Stimulated activated CD4-positive, alpha-beta T cell treated with anti-CD3 and anti-CD28 coated beads, Interleukin-1b, Interleukin-23, amount 100 ng/mL, for 24 hours (primary cell): Measurements from ENCODE around the gene PTPRM.

Experiments used
- DNase-seq, 4 experiments: peaks; one replicate each; pipeline ENCODE4 v3.0.0-alpha.2; 2020; ENCODE audit warnings: low read depth in 4 of 4, low spot score in 1 of 4

Gene PTPRM

GRCh38 chr18:8300751-8301410 lies 733.8 kb downstream of the PTPRM start:
- no peak for DNase-seq

DNA sequence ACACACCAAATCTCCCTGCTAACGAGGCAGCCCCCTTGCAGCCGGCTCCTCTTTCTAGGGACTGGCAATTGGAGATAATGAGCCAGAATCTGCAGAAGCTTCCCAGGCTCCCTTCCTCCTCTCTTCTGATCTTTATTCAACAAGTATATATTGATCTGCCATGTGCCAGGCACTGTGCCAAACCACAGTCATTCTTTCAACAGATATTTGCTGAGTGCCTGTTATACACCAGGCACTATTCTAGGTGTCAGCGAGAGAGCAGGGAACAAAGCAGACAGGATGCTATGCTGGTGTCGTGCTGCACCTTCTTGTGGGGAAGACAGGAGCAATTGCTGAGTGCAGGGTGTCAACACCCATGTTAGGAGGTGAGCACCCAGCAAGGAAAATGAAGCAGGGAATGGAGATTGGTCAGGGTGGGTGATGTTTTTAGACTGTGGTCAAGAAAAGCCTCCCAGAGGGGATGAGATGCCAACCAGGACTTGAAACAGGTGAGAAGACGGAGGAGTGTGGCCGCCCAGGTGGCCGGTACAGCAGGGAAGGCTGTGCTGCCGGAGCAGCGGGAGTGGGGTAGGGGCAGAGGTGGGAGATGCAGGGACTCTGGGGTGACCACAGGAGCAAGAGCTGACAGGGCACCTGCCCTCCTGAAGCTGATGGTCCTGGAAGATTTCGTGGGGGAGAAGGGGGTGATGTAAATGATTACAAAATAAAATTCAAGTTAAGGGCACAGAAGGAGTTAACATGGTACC lies 734.5 kb downstream of the PTPRM start:
- DNase-seq: no peak

DNA sequence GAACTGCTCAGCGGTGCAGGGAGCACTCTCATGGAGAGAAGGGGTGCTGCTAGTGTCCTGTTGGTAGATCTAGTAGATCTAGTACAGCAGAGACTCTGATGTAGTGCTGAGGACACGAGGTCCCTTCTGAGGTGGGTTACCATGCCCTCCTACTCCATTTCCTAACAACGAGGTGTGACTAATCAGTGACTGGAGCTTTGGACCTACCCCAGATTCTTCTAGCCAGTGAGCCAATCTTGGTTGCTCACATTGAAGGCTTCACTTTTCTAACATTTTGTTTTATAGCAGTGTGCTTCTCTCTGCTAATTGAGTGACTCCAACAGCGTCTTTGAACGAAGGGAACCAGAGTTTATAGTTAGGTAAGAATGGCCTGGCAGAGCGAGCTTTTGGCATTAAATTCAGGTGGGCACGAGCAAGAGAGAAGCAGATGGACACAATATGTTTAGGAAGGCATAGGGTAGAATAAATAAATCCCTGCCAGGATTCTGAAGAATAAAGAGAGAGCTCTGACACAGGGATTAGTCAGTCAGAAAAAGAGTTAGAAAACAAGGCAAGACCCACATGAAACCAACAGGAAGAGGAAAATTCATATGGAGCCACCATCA lies 736.1 kb downstream of the PTPRM start:
- no peak for DNase-seq

DNA sequence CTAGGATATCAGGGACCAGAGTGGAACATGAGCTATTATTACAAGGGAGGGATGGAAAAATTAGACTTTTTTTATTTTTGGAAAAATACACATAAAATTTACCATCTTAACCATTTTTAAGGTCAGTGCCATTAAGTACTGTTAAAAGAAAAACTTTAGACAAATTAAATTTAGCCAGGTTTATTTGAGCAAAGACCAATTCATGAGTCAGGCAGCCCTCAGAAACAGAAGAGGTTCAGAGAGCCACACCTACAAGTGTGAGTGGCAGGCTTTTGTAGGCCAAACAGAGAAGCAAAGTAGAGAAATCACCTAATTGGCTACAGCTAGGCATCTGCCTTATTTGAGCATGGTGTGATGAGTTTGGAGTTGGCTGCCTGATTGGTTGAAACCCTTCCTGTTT lies 740.8 kb downstream of the PTPRM start:
- no peak for DNase-seq

GRCh38 chr18:8313043-8313442 lies 745.9 kb downstream of the PTPRM start:
- DNase-seq: no peak

DNA sequence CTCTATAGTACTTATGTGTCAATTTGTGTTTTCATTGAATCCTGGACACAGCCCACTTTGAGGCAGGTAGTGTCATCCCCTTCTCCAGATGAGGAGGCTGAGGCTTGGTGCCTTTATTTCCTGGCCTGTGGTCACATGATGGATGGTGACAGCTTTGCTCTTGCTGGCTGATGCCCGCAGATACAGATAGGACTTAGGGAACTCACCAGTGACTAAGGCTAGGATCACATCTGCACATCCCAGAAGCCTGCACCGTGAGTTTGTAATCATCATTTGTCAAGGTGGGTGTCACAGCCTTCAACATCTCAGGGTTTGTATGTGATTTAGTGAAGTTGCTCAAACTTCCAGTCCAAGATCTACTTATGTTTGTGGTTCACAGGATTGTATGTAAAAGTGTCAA lies 747.0 kb downstream of the PTPRM start:
- no peak for DNase-seq

DNA sequence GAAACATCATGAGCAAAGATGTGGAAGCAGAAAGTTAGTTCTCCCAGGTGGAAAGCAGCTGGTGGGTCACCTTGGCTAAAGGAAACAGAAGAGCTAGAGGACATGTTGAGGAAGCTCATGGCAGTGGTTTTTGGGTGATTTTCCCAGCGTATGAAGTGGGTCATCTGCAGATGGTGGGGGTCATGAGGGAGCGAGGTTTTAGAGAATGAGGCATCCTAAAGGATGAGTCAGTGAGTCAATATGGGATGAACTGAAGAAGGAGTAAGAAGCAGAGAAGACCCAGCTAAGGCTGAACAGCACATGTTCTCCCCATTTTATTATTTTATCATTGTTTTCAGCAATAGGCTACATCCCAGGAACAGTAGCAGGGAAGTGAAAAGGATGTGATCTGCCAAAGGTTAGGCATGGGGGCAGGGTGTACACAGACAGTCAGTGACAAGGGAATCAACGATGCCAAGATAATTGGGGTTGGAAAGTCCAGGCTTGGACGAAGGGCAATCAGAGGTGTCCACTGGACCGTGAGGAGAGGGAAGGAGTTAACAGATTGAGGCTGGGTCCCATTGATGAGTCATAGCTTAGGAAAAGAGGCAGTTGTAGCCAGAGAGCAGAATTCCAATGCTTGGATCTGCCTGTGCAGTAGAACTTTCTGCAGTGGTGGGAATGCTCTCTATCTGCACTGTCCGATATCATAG lies 752.8 kb downstream of the PTPRM start:
- no peak for DNase-seq

DNA sequence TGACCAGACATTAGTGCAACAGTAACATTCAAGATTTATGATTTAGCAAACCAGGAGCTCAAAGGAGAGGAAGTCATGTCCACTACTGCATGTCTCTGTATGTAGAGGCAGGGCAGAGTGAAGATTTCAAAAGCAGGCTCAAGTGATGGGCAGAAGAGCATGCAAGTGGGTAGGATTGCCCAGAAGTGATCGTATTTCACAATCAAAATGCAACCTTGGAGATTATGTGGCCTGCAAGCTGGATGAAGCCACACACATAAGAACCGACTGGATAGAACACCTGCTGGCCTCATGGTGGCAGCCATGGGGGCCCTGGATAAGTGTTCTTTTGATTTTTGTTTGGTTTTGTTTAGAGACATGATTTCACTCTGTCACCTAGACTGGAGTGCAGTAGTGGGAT lies 755.4 kb downstream of the PTPRM start:
- DNase-seq: no peak

DNA sequence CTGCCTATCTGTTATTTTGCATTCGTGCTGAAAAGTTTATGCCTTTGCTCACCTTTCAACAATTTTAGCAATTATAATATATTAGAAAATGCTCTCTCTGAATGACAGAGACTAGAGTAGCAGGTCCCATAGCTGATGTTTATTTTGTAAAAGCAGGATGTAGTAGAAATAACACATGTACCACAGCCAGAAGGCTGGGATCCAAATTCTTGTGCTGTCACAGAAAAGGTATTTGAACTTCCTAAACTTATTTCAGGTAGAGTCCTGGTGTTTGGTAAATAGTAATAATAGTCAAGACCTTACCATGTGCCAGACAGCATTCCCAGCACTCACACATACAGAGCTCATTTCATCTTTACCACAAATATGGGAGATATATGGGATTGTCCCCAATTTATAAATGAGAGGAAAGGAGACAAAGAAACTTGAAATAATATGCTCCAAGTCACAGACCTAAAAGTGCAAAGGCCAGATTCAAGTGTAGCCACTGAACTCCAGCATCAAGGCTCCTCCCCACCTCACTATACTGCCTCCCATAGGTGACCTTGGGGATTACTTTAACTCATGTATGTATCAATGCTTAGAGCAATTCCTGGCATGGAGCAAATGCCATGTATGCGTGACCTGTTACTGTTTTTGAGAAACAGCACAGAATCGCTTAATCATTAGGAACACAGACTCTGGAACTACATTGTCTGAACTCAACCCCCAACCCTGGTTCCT lies 757.4 kb downstream of the PTPRM start:
- DNase-seq: no peak

GRCh38 chr18:8326763-8327394 lies 759.8 kb downstream of the PTPRM start:
- DNase-seq: no peak

DNA sequence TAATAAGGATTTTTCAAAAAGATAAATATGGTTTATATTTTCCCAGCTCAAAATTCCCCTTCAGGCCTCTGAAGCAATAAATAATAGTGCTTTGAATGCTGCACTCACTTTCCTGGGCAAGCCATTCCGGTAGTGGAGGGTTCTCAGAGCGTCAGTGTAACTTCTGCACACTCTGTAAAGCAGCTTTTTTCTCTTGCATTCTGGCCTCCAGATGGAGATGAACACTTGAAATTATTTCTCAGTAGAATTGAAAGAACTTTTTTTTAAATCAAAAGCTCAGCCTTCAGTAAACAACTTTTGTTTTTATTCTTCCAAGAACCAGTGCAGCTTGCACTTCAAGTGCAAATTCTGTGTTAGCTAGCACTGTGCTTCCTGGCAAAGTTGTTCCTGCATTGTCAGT lies 761.0 kb downstream of the PTPRM start:
- no peak for DNase-seq

DNA sequence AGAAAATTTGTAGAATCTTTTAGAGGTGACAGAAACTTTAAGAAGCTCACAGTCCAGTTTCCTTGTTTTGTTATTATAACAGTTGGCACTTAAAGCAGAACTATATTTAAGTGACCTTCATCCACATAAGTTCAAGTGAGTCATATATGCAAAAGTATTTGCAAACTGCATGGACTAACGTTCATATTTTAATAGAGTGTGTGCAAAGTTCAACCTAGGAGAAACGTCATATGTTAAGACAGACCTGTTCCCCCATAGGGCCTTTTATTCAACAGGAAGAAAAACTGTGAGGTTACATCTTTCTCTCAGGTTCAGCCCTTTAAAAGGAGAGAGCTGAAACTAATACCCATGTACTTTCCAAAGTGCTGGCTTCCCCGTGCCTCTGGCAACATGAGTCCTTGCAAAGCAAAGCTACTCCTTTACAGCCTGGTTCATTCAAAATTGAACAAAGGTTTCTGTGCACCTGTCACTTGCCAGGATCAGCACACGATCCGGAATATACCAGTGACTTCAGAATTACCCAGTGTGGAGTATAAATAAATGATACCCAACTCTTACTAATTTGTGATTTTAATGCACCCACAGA lies 762.2 kb downstream of the PTPRM start:
- no peak for DNase-seq

GRCh38 chr18:8330575-8330974 lies 763.5 kb downstream of the PTPRM start:
- DNase-seq: no peak

DNA sequence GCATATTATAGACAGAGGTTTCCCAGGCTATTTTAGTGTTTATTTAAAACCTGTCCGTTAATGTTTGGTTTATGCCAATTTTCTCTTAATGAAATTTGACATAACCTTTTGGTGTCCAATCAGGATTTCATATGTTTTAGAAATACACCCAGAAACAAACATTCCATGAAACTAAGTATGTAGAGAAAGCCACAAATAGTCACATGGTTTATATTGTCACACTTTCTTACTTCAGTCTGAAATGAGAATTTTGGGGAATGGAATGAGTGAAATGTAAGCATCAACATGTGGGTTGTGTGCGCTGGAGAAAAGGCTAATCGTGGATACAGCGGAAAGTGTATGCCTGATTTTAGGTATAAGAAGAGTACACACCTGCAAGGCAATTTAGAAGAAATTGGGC lies 765.2 kb downstream of the PTPRM start:
- no peak for DNase-seq

- no peak for DNase-seq
These were observed 766.8 kb downstream of the PTPRM start for GRCh38 chr18:8333961-8334360.

- DNase-seq: no peak
These were observed 770.1 kb downstream of the PTPRM start for GRCh38 chr18:8337211-8337610.

DNA sequence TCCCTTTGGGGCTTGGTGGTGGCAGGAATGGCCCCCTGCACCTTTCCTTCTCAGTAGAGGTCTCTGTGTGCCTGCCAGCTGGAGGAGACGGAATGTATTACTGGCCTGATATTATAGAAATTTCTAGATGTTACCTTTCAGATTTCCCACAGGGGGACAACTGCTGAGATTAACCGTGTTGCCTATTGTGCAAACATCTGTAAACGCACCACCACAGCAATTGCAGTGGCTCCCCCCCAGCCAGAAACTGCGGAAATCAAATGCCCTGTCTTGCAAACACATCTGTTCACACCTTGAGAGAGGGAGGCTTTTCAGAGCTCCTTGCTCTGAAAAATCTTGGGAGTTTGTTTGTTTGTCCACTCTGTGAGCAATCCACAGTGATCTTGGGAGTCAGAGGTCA lies 772.1 kb downstream of the PTPRM start:
- DNase-seq: no peak

- DNase-seq: no peak
These were observed 772.8 kb downstream of the PTPRM start for GRCh38 chr18:8339952-8340351.

- no peak for DNase-seq
These were observed 774.5 kb downstream of the PTPRM start for GRCh38 chr18:8341481-8342230.
